HG02938 (cell line): Measurements from ENCODE around the gene FRMD3.
"Not testable (repeated sequence)": the region's sequence is repeated elsewhere in the genome, so short reads cannot be mapped to it uniquely, and the experiment has no call there.

ENCODE experiments used
- ATAC-seq: cut with Tn5 transposase; IDR thresholded peaks from one replicate; pipeline ENCODE4 v1.9.1; 2021; ENCODE audit warnings: mild to moderate bottlenecking, moderate library complexity; ENCODE audit not compliant: unreplicated experiment

Gene FRMD3

DNA sequence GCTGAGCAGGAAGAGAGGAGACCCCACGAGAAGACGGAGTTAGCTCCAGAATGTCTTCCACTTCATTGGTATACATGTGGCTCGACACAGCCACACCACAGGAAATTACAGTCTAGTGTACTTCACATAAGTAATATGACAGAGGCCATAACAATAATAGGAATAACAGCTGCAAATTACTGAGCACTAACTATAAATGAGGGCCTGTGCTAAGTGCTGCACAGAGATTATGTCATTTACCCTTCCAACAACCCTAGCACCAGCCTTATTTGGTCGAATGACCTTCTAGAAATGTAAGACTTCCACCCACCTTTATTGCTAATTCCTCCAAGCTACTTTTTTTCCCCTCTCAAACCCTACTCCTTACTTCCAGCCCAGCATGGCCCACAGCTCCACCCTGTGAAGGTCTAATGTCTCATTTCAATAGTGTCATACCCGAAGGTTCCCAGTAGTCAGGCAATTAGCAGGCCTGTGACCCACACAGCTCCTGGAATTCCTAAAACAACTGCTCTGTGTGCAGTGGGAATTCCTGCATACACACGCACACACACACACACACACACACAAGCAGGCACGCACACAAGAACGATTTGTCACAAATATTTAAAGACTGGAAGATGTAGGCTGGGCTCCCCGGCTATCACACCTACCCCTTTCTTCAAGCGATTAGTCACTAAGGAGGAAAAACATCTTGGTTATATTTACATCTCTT lies 134.5 kb downstream of the FRMD3 start:
- ATAC-seq = no peak

DNA sequence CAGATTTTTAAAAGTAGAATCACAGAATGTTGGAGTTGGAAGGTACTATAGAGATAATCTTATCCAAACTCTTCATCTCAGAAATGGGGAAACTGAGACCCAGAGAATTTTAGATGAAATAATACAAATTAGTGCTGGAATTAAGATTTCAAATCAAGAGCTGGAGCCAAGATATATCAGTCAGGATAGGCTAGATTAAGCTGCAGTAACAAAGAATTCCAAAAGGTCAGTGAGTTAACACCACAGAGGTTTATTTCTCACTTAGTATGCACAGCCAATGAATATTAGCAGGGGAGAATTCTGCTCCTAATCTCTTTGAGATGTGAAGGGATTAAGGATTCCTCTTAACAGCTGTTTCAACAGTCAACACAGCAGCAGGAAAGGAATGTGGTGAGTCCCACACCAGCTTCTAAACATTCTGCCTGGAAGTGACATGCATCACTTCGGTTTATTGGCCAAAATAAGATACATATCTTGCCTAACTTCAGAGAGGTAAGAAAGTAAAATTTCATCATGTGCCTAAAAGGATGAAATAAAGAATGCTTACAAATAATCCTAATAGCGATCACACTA lies 136.8 kb downstream of the FRMD3 start:
- ATAC-seq = no peak

DNA sequence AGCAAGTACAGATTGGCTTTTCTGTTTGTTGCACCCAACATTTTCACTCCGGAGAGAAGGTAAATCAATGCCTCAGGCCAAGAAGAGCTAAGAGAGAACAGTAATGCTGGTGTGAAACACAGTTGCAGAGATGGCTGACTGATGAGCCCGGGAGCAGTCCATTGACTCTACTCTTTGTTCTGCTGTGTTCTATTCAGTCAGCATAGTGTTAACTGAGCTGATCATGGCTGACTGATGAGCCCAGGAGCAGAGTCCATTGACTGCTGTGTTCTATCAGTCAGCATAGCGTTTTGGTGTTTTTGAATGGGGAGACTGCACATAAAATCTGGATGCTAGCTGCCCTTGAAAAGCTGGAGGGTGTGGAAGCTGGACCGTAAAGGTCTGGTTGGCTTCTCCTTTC lies 141.4 kb downstream of the FRMD3 start:
- ATAC-seq = no peak

DNA sequence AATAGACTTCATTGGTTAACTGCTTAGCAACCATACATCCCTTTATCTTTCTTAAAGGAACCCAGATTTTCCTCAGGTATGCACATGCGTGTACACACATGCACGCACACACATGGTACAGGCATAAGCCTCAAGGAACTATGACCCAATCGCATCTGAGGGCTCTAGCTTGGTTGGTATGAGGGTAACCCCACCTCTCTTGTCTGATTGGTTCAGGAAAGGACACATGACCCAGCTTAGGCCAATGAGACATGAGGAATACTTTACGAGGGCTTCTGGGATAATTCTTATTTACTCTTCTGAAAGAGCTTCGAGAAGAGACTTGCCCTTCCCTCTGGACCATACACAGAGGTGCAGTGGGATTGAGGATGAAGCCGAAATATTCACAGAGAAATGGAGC lies 141.9 kb downstream of the FRMD3 start:
- no peak for ATAC-seq

DNA sequence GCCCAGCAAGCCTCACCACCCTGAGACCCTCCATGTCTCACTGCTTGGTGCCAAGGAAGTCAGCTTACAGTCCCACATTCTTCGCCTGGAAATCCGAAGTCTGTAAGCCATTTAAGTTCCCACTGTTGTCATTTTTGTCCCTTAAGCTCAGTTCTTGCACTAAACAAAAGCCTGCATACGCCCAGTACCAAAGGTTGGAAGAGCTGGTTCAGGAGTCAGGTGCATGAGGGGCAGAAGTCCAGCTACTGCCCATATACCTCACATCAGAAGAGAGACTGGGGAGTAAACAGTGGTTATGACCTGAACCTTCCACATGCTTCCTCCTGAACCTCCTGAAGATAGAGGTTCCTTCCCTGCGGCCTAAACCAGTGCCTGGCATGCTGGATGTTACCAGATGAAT lies 146.0 kb downstream of the FRMD3 start:
- no peak for ATAC-seq

DNA sequence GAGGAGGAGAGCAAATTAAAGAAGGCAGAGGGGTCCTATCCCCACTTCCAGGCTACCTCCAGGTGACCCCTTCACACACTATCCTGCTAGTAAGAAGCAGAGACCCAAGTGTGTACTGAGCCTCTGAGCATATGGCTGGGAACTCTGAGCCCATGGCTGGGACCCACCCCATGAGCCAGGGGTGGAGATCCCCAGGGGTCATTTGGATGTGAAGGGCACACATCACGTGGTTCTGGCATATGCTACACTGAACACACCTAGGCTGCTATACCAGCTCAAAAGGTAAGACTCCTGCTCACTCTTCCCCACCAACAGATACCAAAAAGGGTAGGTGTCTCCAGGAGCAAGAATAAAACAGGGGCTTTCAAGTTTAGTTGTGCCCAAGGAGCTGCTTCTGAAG lies 149.9 kb downstream of the FRMD3 start:
- no peak for ATAC-seq

DNA sequence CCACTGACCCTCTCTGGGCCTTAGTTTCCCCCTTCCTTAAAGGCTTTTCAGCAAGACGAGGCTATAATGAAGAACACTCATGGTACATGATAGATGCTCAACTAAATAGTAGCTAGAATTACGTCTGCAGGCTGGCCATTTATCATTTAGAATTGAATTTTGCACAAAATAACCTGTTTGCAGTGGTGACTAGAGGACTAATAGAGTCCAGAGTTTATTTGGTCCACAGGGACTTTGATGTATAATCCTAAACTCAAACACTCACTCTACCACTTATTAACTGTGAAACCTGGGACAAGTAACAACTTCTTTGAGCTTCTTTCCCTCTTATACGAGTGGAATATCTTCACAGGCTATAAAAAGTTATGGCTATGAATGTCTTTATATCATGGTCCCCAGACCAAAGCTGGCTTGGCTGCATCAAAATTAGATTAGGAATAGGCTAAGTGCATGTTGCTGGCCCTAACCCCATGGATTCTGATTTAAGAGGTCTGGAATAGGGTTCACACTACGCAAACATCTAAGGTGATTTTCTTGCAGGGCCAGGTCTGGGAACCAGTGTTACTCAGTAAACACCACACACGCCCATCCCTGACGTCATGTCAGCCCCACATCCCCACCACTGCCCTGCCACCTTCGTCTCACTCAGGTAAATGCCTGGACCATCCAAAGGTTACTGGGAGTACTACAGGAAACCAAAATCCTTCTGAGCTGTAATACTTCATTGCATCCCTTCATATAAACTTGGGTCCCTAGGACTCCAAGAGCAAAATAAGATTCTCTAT lies 150.6 kb downstream of the FRMD3 start:
- ATAC-seq = no peak

DNA sequence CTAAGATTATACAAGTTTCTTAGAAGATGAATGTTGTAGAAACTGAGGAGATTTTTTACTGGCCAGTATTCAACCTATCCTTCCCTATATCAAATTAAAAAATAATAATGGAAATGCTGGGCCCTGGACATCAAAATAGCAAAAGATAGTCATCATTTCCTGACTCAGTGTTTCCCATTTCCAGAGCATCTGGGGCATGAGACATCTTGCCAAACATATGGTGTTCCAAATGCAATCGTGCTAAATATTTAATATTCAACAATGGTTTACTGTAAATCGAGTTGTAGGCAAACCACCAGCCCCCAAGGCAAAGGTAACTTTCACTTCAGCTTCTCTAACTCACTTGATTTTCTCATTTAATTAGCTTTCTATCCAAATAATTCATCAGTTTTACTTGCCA lies 152.9 kb downstream of the FRMD3 start:
- no peak for ATAC-seq

DNA sequence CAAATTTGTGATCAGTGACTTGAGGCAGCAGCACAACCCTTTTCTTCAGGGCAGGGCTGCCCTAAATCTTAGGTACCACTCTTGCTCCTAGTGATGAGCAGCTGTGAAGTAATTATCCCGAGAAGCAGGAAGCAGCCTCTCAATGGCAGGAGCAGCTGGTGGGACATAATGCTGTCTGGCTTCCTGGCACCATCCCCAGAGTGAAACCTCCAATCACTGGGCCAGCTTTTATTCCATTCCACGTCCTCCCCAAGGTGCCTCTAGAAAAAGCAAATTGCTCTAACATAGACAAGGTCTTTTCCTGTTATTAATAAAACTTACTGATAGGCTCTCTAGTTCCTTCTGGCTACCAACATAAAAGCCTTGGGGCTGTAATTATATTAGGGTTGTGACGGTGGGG lies 154.0 kb downstream of the FRMD3 start:
- no peak for ATAC-seq

DNA sequence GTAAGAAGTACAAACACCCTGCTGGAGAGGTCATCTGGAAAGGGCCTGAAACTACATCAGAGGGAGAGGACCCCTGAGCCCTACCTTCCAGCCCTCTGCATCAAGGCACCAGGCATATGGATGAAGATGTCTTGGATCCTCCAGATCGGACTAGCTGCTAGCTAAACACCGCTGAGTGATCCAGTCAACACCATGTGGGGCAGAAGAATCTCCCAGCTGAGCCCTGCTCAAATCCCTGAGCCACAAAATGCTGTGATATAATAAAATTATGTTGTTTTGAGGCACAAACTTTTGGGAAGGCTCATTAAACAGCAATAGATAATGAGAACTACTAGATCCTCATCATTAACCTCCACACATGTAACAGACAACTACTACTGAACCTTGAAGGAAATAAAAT lies 155.2 kb downstream of the FRMD3 start:
- no peak for ATAC-seq

DNA sequence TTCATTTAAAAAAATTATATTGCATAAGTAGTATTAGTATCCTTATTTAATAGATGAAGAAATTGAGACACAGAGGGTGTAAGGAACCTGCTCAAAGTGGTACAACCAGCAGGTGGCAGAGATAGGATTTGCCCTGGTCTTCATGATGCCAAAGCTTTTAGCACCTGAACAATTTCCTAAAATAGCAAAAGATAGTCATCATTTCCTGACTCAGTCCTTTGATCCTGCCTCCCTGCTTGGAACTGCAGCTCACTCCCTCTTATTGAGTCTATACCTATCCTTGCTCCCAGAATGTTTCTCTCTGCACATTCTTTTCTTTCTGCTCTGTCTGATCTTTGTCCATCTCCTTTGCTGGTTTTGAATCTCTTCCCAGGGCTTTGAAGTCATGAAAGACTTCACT lies 155.8 kb downstream of the FRMD3 start:
- no peak for ATAC-seq

DNA sequence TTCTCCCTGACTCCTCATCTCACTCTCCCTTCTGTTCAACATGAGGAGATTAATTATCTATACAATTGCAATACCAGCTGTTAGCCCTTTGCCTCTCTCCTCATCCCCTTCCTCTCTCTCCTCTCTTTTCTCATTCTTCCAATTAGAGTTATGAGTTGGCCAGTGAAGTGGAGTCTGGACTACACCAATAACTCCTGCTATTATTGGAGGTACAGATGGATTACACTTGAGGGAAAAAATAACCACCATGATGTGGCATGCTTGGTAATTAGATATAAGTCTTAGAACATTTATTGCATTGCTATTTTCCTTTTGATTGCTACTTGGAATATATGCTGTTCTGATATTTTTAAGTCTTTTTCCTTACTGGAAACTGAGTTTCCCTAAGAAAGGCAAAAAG lies 159.2 kb downstream of the FRMD3 start:
- ATAC-seq = no peak

DNA sequence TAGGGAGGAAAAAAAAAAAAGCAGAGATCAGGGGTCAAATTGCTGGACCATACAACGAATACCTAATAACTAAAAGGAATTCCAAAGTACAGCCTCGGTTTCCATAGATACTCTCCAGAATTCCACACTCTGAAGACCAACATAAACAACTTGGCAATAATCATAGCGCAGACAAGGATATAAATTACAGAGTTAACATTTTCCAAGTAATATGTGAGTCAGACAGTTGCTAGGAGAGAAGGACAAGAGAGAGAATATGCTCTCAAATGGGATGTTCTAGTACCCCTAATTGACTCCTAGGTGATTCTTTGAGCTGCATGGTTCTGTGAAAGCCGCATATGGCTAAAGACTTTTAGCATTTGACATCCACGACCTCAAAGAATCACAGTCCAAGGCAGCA lies 165.2 kb downstream of the FRMD3 start:
- no peak for ATAC-seq

DNA sequence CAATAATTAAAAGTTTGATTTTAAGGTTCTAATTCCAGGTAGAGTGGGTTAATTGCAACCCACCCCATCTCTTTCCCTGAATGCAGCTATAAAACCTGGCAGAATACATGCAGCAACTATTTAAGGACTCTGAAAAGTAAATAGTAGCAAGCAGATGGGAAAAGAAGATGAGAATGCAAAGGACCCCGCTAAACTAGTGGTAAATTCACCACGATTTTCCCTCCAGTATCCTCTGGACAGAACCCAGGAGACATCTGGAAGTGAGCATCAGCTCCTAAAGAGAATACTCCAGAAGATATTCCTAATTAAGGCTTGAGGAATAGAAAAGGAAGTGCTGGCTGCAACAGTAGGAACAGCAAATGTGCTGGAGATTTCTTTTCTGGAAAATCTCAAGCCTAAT lies 170.9 kb downstream of the FRMD3 start:
- ATAC-seq = no peak

DNA sequence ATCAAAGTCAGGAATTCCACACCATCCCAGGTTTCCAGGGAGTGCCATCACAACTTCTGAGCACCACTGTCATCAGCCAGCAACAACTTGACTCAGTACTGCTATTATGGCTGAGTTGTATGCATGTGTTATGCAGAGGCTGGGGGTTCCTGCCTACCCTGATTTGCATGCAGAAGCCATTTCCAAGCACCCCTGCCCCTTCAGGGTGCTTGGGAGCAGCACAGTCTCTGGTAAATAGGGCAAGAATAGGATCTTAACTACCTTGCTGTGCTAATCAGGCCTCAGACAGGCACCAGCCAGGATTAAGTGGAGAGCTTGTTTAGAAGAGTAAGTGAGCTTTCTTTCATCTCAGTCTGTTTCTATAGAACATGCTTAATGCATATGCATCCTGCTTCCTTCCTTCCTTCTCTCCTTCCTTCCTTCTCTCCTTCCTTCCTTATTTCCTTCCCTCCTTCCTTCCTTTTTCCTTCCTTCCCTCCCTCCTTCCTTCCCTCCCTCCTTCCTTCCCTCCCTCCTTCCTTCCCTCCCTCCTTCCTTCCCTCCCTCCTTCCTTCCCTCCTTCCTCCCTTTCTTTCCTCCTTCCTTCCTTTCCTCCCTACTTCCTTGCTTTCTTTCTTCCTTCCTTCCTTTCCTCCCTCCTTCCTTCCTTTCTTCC lies 175.7 kb downstream of the FRMD3 start:
- no peak for ATAC-seq

DNA sequence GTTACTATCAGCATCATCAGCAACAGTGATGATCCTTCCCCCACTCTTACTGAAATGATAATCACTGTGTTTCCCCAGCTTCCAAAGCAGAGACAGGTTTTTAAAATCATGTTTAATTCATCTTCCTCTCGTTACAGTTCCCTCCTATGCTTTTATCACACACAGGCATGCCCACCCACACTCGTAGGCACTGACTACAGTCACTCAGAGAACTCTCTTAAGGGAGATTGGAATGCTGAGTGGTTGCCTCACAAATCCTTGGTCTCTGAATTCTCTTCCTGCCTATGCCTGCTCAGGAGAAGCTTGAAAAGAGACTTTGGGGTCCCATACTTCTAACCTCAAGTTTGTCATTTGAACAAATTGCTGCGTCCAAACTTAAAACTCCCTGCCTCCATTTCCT lies 179.2 kb downstream of the FRMD3 start:
- ATAC-seq = no peak

DNA sequence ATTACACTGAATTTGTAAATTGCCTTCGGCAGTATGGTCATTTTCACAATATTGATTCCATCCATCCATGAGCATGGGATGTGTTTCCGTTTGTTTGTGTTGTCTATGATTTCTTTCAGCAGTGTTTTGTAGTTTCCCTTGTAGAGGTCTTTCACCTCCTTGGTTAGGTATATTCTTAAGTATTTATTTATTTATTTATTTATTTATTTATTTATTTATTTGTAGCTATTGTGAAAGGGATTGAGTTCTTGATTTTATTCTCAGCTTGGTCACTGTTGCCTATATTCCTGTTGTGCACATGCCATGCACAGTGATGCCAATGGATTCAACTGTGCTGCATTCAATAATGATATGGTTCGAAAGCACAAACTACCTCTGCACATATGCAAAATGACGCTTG lies 179.7 kb downstream of the FRMD3 start:
- ATAC-seq = not testable (repeated sequence)

DNA sequence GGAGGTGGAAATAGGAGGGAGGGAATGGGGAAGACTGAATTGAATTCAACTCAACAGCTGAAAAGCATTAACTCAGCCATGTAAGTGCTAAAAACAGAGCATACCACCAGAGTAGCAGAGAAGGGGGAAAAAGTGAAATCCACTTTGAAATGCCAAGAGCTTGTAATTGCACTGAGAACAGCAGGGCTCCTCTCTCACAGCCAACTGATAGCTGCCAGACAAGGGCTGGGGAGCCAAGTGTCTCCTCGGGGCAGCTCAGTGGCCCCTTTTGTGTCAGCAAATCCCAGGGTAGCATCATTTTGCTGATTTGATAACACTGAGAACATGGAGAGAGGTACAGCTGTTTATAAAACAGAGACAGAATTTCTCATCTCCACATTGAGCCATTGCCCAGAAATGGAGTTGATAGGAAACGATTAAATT lies 182.5 kb downstream of the FRMD3 start:
- ATAC-seq = no peak

DNA sequence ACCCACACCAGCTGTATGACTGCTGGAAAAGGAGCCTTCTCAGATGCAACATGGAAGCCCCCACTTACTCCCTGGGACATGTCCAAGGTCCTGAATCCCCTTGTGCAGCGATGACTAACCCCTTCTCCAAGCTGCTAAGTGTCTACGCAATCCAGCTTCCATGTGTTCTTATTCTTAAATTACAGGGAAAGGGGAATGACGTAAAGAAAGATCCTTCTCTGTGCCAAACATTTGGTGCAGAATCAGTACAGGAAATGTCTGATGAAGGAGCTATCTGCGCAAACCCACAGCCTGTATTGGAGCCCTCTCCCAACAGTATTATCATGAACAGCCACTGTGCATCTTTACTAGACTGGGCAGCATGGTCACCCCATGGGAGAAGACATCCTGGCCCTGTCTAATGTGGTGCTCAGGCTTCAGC lies 183.2 kb downstream of the FRMD3 start:
- ATAC-seq = no peak

DNA sequence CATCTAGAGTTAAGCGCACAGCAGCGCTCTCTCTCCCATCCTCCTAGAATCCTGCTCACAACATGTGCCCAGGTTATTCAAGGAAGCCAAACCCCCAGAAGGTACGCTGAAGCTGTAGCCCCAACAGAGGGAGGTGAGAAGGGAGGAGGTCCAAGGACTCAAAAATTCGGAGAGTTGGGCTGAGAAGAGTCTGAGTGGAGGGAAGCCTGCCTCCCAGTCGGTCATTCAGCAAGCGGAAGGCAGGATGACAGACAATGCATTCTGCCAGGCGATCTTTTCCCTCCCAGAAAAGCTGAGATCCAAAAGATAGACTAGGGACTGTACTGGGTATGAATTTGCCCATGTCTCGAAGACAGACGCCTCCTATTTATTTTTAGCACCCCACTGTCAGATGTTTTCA lies 189.2 kb downstream of the FRMD3 start:
- ATAC-seq = no peak

DNA sequence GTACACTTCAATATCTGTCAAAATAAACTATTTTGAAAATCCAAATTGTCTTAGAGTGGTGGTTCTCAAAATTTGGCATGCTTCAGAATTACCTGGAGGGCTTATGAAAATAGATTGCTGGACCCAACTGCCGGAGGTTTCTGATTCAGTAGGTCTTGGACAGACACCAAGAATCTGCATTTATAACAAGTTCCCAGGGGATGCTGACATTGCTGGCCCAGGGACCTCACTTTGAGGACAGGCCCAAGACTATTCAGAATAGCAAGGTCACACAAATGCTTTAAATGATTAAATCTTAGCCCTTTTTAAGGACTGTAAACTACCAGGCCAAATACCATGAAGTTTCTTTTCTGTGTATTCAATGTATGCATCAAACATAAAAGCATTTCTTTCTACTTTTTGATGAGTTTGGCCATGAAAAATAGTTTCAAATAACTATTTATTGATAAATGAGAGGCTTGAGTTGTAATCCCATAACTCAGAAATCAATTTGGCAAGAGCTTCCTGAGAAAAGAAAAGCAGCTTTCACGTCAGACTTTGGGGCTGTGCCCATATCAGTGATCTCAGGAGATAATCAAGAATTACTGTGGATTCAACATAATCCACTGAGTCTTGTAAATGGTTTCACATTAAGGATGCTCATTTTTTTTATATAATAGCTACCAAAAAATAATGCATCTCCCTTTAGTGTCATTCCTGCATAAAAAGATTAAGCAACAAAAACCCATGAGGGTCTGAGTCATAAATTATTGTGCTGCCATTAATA lies 191.4 kb downstream of the FRMD3 start:
- ATAC-seq = no peak
